OCI-LY3 (cell line): ENCODE measurements around the gene RWDD4.

Source experiments
- H2AFZ ChIP-seq: fragments of 200-600, 300-600 bp; shearing (Covaris generic); 2 replicates; pipeline ENCODE4 v1.6.0; 2014; ENCODE audit warnings: antibody characterized with exemption, low read depth, low read length
- H3K27ac ChIP-seq: fragments of 200-600, 300-600 bp; sonication (generic); 2 replicates; pipeline ENCODE4 v1.5.1; 2014; ENCODE audit warnings: mild to moderate bottlenecking, low read length, moderate library complexity, mixed read lengths
- H3K27me3 ChIP-seq: fragments of 200-600, 300-600 bp; sonication (generic); 2 replicates; pipeline ENCODE4 v1.6.1; 2014; ENCODE audit warnings: low read depth, low read length, mixed read lengths
- H3K36me3 ChIP-seq: fragments of 200-600, 300-600 bp; sonication (generic); replicated peaks from 2 replicates; pipeline ENCODE3; 2014; ENCODE audit warnings: low read depth, low read length, mixed read lengths
- H3K4me1 ChIP-seq: fragments of 300-600, 200-600 bp; sonication (generic); 2 replicates; pipeline ENCODE4 v1.6.1; 2014; ENCODE audit warnings: low read length, mixed read lengths
- H3K4me2 ChIP-seq: fragments of 200-600, 300-600 bp; sonication (generic); 2 replicates; pipeline ENCODE4 v1.6.1; 2014; ENCODE audit warnings: low read length, mixed read lengths
- H3K4me3 ChIP-seq: fragments of 300-600, 200-600 bp; sonication (generic); 2 replicates; pipeline ENCODE4 v1.5.1; 2014; ENCODE audit warnings: antibody characterized with exemption, mild to moderate bottlenecking, low read length, moderate library complexity
- H3K79me2 ChIP-seq: fragments of 300-600, 200-600 bp; shearing (Covaris generic); 2 replicates; pipeline ENCODE4 v1.6.1; 2014; ENCODE audit warnings: mild to moderate bottlenecking, low read length, mixed read lengths
- H3K9ac ChIP-seq: fragments of 300-600, 200-600 bp; shearing (Covaris generic); 2 replicates; pipeline ENCODE4 v1.6.0; 2014; ENCODE audit warnings: mild to moderate bottlenecking, low read length, moderate library complexity
- H3K9me3 ChIP-seq: fragments of 200-600, 300-600 bp; shearing (Covaris generic); 2 replicates; pipeline ENCODE4 v1.6.1; 2014; ENCODE audit warnings: low read length, mixed read lengths; ENCODE audit not compliant: insufficient read depth
- H4K20me1 ChIP-seq: fragments of 200-600, 300-600 bp; sonication (generic); 2 replicates; pipeline ENCODE4 v1.6.1; 2016; ENCODE audit warnings: low read length, mixed read lengths; ENCODE audit not compliant: insufficient read depth
- CTCF ChIP-seq: fragments of 200-600, 300-600 bp; sonication (generic); IDR thresholded peaks from 2 replicates; pipeline ENCODE4 v1.5.1; 2014; ENCODE audit warnings: antibody characterized with exemption, low read length, low read depth
- EZH2phosphoT487 ChIP-seq: fragments of 200-600 bp; shearing (Covaris generic); IDR thresholded peaks from 2 replicates; pipeline ENCODE4 v1.6.1; 2018; ENCODE audit warnings: antibody characterized with exemption, mixed run types, low read depth

RWDD4 gene

GRCh38 chr4:183599690-183600089 is 59.3 kb downstream of the RWDD4 start:
- no peak overlapping the region for H2AFZ ChIP-seq
- H3K27me3 ChIP-seq, result no peaks in the 10 kb centered on the region
- H3K27ac ChIP-seq, result no peak overlapping the region
- no peaks in the 10 kb centered on the region for H3K79me2 ChIP-seq
- no peaks in the 10 kb centered on the region for H3K9me3 ChIP-seq
- no peak overlapping the region for H3K4me3 ChIP-seq
- H3K36me3 ChIP-seq, result no peaks in the 10 kb centered on the region
- TF ChIP-seq EZH2phosphoT487 (no peak), CTCF (no peak)
- H3K9ac ChIP-seq, result no peak overlapping the region
- no peak overlapping the region for H3K4me2 ChIP-seq
- H3K4me1 ChIP-seq, result 0 out of 2 replicates have a peak, but pooled peaks cover 4% of the 10 kb centered on the region
- no peaks in the 10 kb centered on the region for H4K20me1 ChIP-seq

GRCh38 chr4:183599284-183599683 is 59.7 kb downstream of the RWDD4 start:
- Histone ChIP-seq H3K4me3 (no peak overlapping the region), H3K4me2 (no peak overlapping the region), H2AFZ (no peak overlapping the region), H3K4me1 (0 out of 2 replicates have a peak, but pooled peaks cover 4% of the 10 kb centered on the region), H3K9me3 (no peaks in the 10 kb centered on the region), H3K9ac (no peak overlapping the region), H3K36me3 (no peaks in the 10 kb centered on the region), H3K79me2 (no peaks in the 10 kb centered on the region), H3K27me3 (no peaks in the 10 kb centered on the region), H4K20me1 (no peaks in the 10 kb centered on the region), H3K27ac (no peak overlapping the region)
- TF ChIP-seq EZH2phosphoT487 (no peak), CTCF (no peak)

- H2AFZ ChIP-seq, result no peak overlapping the region
- no peak for TF ChIP-seq CTCF
- no peak for TF ChIP-seq EZH2phosphoT487
- H4K20me1 ChIP-seq, result no peaks in the 10 kb centered on the region
- H3K4me2 ChIP-seq, result no peak overlapping the region
- H3K27me3 ChIP-seq, result no peaks in the 10 kb centered on the region
- 0 out of 2 replicates have a peak, but pooled peaks cover 4% of the 10 kb centered on the region for H3K4me1 ChIP-seq
- H3K79me2 ChIP-seq, result no peaks in the 10 kb centered on the region
- H3K4me3 ChIP-seq, result no peak overlapping the region
- H3K36me3 ChIP-seq, result no peaks in the 10 kb centered on the region
- no peaks in the 10 kb centered on the region for H3K9me3 ChIP-seq
- no peak overlapping the region for H3K9ac ChIP-seq
- H3K27ac ChIP-seq, result no peak overlapping the region
Observed at GRCh38 chr4:183596067-183596757, 62.8 kb downstream of the RWDD4 start.

- Histone ChIP-seq H3K27me3 (no peaks in the 10 kb centered on the region), H4K20me1 (no peaks in the 10 kb centered on the region), H3K4me3 (no peak overlapping the region), H2AFZ (no peak overlapping the region), H3K9me3 (no peaks in the 10 kb centered on the region), H3K4me2 (no peak overlapping the region), H3K4me1 (0 out of 2 replicates have a peak, but pooled peaks cover 4% of the 10 kb centered on the region), H3K36me3 (no peaks in the 10 kb centered on the region), H3K79me2 (no peaks in the 10 kb centered on the region), H3K27ac (no peak overlapping the region), H3K9ac (no peak overlapping the region)
- no peak for TF ChIP-seq CTCF
- no peak for TF ChIP-seq EZH2phosphoT487
Observed at GRCh38 chr4:183594823-183595222, 64.2 kb downstream of the RWDD4 start.
